ENCODE data around the gene APBB2.

GRCh38 chr4:41061482-41062185 lies 152.7 kb downstream of the APBB2 start:
- TF ChIP-seq, protein P1, sequence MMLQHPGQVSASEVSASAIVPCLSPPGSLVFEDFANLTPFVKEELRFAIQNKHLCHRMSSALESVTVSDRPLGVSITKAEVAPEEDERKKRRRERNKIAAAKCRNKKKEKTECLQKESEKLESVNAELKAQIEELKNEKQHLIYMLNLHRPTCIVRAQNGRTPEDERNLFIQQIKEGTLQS (CRISPR knock-in tag; conservative IDR thresholded peaks at IDR 0.05): no peak
- TF ChIP-seq, protein P2, sequence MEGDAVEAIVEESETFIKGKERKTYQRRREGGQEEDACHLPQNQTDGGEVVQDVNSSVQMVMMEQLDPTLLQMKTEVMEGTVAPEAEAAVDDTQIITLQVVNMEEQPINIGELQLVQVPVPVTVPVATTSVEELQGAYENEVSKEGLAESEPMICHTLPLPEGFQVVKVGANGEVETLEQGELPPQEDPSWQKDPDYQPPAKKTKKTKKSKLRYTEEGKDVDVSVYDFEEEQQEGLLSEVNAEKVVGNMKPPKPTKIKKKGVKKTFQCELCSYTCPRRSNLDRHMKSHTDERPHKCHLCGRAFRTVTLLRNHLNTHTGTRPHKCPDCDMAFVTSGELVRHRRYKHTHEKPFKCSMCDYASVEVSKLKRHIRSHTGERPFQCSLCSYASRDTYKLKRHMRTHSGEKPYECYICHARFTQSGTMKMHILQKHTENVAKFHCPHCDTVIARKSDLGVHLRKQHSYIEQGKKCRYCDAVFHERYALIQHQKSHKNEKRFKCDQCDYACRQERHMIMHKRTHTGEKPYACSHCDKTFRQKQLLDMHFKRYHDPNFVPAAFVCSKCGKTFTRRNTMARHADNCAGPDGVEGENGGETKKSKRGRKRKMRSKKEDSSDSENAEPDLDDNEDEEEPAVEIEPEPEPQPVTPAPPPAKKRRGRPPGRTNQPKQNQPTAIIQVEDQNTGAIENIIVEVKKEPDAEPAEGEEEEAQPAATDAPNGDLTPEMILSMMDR (IDR thresholded peaks at IDR 0.05): no peak
- TF ChIP-seq NR1H2 (CRISPR knock-in tag; IDR thresholded peaks at IDR 0.05): no peak
